ENCODE measurements around the gene OR6V1.

Gene OR6V1

GRCh38 chr7:143052041-143052440, at the start of gene OR6V1:
Gene OR6V1 (plus strand): TSS chr7:143052341. CDS start chr7:143052341, 0 bp downstream.
- no peak for TF ChIP-seq CTCF (IDR thresholded peaks at IDR 0.05; ENCODE audit: borderline replicate concordance, control extremely low read depth, extremely low read depth, insufficient read depth, missing control alignments)
- DNase-seq (ENCODE audit: low spot score), result no peak
- in situ Hi-C loops (cut with MboI; ENCODE audit: low sequenced_read_pairs, unreplicated experiment), result no loop called here

GRCh38 chr7:143002898-143003297, 49.2 kb upstream of the OR6V1 start:
- no peak for TF ChIP-seq CTCF (IDR thresholded peaks at IDR 0.05; ENCODE audit: borderline replicate concordance, control extremely low read depth, extremely low read depth, insufficient read depth, missing control alignments)
- in situ Hi-C loops (cut with MboI; ENCODE audit: low sequenced_read_pairs, unreplicated experiment), result loop anchor here (10.0 to 25.0 kb wide), 2 partner anchors 128 to 366 kb away; no protein-coding TSS in a partner anchor
- no peak for DNase-seq (ENCODE audit: low spot score)

DNA sequence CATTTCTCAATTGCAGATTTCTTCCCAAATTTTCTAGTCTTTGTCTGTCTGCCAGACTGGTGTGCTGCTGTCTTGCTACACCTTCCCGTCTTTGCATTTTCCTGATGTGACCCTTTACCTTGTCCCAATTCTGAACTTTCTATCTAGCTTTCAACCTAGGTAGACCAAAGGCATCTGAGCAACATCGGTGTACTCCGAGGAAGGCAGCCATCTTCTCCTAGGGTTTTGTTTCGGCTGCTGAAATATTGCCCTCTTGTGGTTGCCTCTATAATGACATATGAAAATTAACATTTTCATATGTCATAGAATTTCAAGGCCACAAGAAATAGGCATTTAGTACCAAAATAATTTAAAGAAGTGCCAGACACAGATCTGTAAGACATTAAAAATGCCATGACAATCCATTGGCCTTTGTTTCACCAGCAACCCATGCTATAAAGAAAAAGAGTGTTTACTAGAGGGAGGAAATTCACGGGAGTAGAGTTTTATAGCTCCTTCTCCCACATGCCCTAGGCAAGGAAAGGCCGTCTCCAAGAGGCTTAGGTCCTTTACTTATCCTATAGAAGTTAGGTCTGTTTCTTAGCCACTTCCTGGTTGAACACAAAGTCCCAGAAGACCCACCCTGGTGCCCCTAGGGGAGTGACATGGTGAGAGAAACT, 48.6 kb upstream of the OR6V1 start:
- in situ Hi-C loops (cut with MboI; ENCODE audit: low sequenced_read_pairs, unreplicated experiment), result loop anchor here (10.0 to 25.0 kb wide), 2 partner anchors 129 to 366 kb away; no protein-coding TSS in a partner anchor
- TF ChIP-seq CTCF (IDR thresholded peaks at IDR 0.05; ENCODE audit: borderline replicate concordance, control extremely low read depth, extremely low read depth, insufficient read depth, missing control alignments), result peak; percentile 59
- peak; percentile 51 for DNase-seq (ENCODE audit: low spot score)

GRCh38 chr7:143005632-143006260, 46.4 kb upstream of the OR6V1 start:
- no peak for TF ChIP-seq CTCF (IDR thresholded peaks at IDR 0.05; ENCODE audit: borderline replicate concordance, control extremely low read depth, extremely low read depth, insufficient read depth, missing control alignments)
- DNase-seq (ENCODE audit: low spot score), result no peak
- in situ Hi-C loops (cut with MboI; ENCODE audit: low sequenced_read_pairs, unreplicated experiment), result loop anchor here (10.0 to 25.0 kb wide), 2 partner anchors 131 to 368 kb away; no protein-coding TSS in a partner anchor

DNA sequence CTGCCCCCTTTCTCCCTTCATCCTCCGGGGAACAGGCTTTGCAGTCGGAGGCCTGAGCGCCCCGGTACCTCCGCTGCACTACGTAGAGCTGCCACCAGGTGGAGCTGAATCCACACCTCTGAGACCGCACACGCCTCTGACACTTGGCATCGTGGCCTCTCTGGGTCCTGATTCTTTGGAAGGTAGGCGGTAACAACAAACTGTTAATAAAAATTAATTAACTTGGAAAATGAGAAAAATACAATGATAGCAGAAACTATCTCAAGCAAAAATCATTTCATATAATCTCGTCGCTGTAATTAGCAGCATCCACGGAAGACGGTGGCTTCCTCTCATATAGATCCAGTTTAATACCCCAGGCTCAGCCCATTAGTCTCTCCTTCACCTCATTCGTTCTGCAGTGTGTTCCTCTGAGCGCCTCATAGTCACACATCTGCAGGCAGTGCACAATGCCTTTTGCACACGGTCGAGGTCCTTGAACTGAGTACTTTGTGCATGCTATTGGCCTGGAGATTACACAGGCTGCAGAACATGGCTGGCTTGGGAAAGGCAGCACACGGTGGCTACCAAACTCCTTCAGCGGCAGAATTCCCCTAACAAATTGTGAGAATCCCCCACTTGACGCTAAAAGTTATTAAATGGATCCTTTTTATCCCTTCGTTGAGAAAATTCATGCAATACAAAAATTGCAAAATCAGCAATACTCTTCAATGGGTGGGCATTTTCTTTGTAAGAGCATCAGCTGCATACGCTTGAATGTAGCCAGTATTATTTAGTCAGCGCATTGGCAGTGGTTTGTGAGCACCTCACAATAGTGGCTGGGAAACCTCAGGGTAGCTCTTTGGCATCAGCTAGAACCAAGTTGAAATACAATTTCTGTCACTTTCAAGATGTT, 43.9 kb upstream of the OR6V1 start:
- peak; percentile 64 for DNase-seq (ENCODE audit: low spot score)
- TF ChIP-seq CTCF (IDR thresholded peaks at IDR 0.05; ENCODE audit: borderline replicate concordance, control extremely low read depth, extremely low read depth, insufficient read depth, missing control alignments), result peak; percentile 90
- in situ Hi-C loops (cut with MboI; ENCODE audit: low sequenced_read_pairs, unreplicated experiment), result loop anchor here (10.0 to 25.0 kb wide), 2 partner anchors 133 to 371 kb away; no protein-coding TSS in a partner anchor

GRCh38 chr7:143012001-143012400, 40.1 kb upstream of the OR6V1 start:
- in situ Hi-C loops (cut with MboI; ENCODE audit: low sequenced_read_pairs, unreplicated experiment), result loop anchor here (5.0 to 25.0 kb wide), 2 partner anchors 200 to 375 kb away; no protein-coding TSS in a partner anchor
- no peak for TF ChIP-seq CTCF (IDR thresholded peaks at IDR 0.05; ENCODE audit: borderline replicate concordance, control extremely low read depth, extremely low read depth, insufficient read depth, missing control alignments)
- DNase-seq (ENCODE audit: low spot score), result no peak
